Ishikawa (cell line): ENCODE data around the gene IQGAP1.

Experiments used
- RAD21 ChIP-seq: IDR thresholded peaks from 2 replicates; pipeline ENCODE4 v1.6.1; 2012; ENCODE audit warnings: low read depth
- REST ChIP-seq: IDR thresholded peaks from 2 replicates; pipeline ENCODE4 v1.6.1; 2012; ENCODE audit warnings: low read depth, mild to moderate bottlenecking
- TCF12 ChIP-seq: IDR thresholded peaks from 2 replicates; pipeline ENCODE4 v1.6.1; 2012; ENCODE audit warnings: low read depth

- TF ChIP-seq RAD21 (no peak), REST (no peak), TCF12 (no peak)
These were observed 6.5 kb upstream of the IQGAP1 start for GRCh38 chr15:90381515-90381914.
